HCT116 (cell line): Measurements from ENCODE around the gene PIWIL4. TPM values are rescaled to one million over a fixed set of nuclear protein-coding genes. Genes with fewer than 3 reads are reported as not detected.

Experiments used
- ATAC-seq: fragments of 200-7000 bp; cut with Tn5 transposase; 2 replicates; pipeline ENCODE4 v1.9.1; 2020; ENCODE audit warnings: mild to moderate bottlenecking, moderate library complexity
- BruUV-seq: library from RNA; stranded (reverse); fragments of 400-500 nt; replicated peaks from 2 replicates; lab custom pipeline; 2021; lab: Mats Ljungman, UMichigan
- CTCF ChIA-PET: fragments of 300-600 bp; sonication (Branson Sonifier 250); formaldehyde crosslinking; loops from one replicate; lab custom pipeline; 2021; ENCODE audit warnings: antibody characterized with exemption; lab: Charles Lee
- POLR2A ChIA-PET: fragments of 300-600, 350-600 bp; sonication (Branson Sonifier 250); formaldehyde crosslinking; loops from one replicate; lab custom pipeline; 2021; ENCODE audit warnings: antibody characterized with exemption; lab: Charles Lee
- RAD21 ChIA-PET, 2 experiments: fragments of 300-600 bp; sonication (Branson Sonifier 250); formaldehyde crosslinking; loops; one replicate each; lab custom pipeline; 2023; ENCODE audit warnings: low total read pairs in 2 of 2; ENCODE audit not compliant: uncharacterized antibody in 2 of 2, unreplicated experiment in 2 of 2, low non-redundant PET in 1 of 2; lab: Charles Lee
- DNase-seq: peaks from one replicate; pipeline ENCODE4 v3.0.0-alpha.2; 2010; ENCODE audit warnings: low read depth, low spot score
- H2AFZ ChIP-seq: fragments of 200-600 bp; shearing (Covaris generic), sonication (generic); 2 replicates; pipeline ENCODE4 v1.6.1; 2017; ENCODE audit warnings: low read depth, mixed run types, mixed read lengths, antibody characterized with exemption, low read length; ENCODE audit not compliant: poor library complexity, severe bottlenecking
- H3K27ac ChIP-seq: 2 replicates; pipeline ENCODE4 v1.5.1; 2012; ENCODE audit warnings: low read depth, low read length
- H3K27me3 ChIP-seq: fragments of 200-600 bp; sonication (generic); 2 replicates; pipeline ENCODE4 v1.6.1; 2016; ENCODE audit warnings: mixed run types, low read length, mixed read lengths; ENCODE audit not compliant: insufficient read depth
- H3K36me3 ChIP-seq, 2 experiments: fragments of 200-500 bp in 1 of 2; fragments of 200-600 bp in 1 of 2; sonication (Bioruptor generic) in 1 of 2; sonication (generic) in 1 of 2; 2 replicates each; pipeline versions ENCODE4 v1.5.1 to v1.6.1; 2014 to 2016; ENCODE audit warnings: low read length in 2 of 2, inconsistent platforms in 1 of 2, mixed read lengths in 1 of 2, mixed run types in 1 of 2; ENCODE audit not compliant: insufficient read depth in 2 of 2, control insufficient read depth in 1 of 2
- H3K4me1 ChIP-seq, 2 experiments: fragments of 200-600 bp in 1 of 2; sonication (generic) in 1 of 2; 2 replicates each; pipeline versions ENCODE4 v1.5.1 to v1.6.1; 2012 to 2017; ENCODE audit warnings: low read length in 2 of 2, inconsistent platforms in 1 of 2, mild to moderate bottlenecking in 1 of 2, mixed read lengths in 1 of 2, mixed run types in 1 of 2, moderate library complexity in 1 of 2; ENCODE audit not compliant: insufficient read depth in 2 of 2, control insufficient read depth in 1 of 2
- H3K4me2 ChIP-seq: fragments of 200-600 bp; sonication (generic); 2 replicates; pipeline ENCODE4 v1.6.1; 2017; ENCODE audit warnings: mixed run types, low read length, mixed read lengths
- H3K4me3 ChIP-seq, 2 experiments: fragments of 200-600 bp in 1 of 2; sonication (generic) in 1 of 2; replicated peaks in 1 of 2; 2 replicates each; pipeline ENCODE4 v1.5.1; 2011 to 2016; ENCODE audit warnings: low read length in 2 of 2, control low read depth in 1 of 2, low read depth in 1 of 2, mild to moderate bottlenecking in 1 of 2, mixed read lengths in 1 of 2, mixed run types in 1 of 2
- H3K79me2 ChIP-seq: fragments of 200-600 bp; sonication (generic); 2 replicates; pipeline ENCODE4 v1.6.1; 2017; ENCODE audit warnings: mild to moderate bottlenecking, mixed run types, low read length, moderate library complexity, mixed read lengths; ENCODE audit not compliant: insufficient read depth
- H3K9ac ChIP-seq: fragments of 200-600 bp; sonication (generic); 2 replicates; pipeline ENCODE4 v1.6.1; 2016; ENCODE audit warnings: low read length, mixed read lengths
- H3K9me2 ChIP-seq: fragments of 200-600 bp; sonication (generic), shearing (Covaris generic); 2 replicates; pipeline ENCODE4 v1.6.1; 2017; ENCODE audit warnings: mixed run types, mild to moderate bottlenecking, moderate library complexity; ENCODE audit not compliant: insufficient read depth
- H3K9me3 ChIP-seq, 2 experiments: fragments of 200-500 bp in 1 of 2; fragments of 200-600 bp in 1 of 2; sonication (Bioruptor generic) in 1 of 2; sonication (generic) in 1 of 2; 2 replicates each; pipeline ENCODE4 v1.6.1; 2014 to 2017; ENCODE audit warnings: low read length in 2 of 2, mixed read lengths in 2 of 2, inconsistent platforms in 1 of 2, low read depth in 1 of 2, mild to moderate bottlenecking in 1 of 2, mixed run types in 1 of 2, moderate library complexity in 1 of 2; ENCODE audit not compliant: control insufficient read depth in 1 of 2, insufficient read depth in 1 of 2
- H4K20me1 ChIP-seq: fragments of 200-600 bp; sonication (generic), shearing (Covaris generic); 2 replicates; pipeline ENCODE4 v1.6.1; 2017; ENCODE audit warnings: mixed run types, mild to moderate bottlenecking, moderate library complexity; ENCODE audit not compliant: insufficient read depth
- ATF3 ChIP-seq: IDR thresholded peaks from 2 replicates; pipeline ENCODE4 v1.6.1; 2012
- CBX3 ChIP-seq: IDR thresholded peaks from 2 replicates; pipeline ENCODE4 v1.6.1; 2012; ENCODE audit warnings: low read depth
- CEBPB ChIP-seq: IDR thresholded peaks from 2 replicates; pipeline ENCODE4 v1.6.1; 2012; ENCODE audit warnings: low read depth
- EGR1 ChIP-seq: IDR thresholded peaks from 2 replicates; pipeline ENCODE4 v1.6.1; 2012; ENCODE audit warnings: low read depth
- ELF1 ChIP-seq: IDR thresholded peaks from 2 replicates; pipeline ENCODE4 v1.6.1; 2012; ENCODE audit warnings: low read depth, borderline replicate concordance
- EZH2 ChIP-seq: fragments of 200-600 bp; sonication (generic); IDR thresholded peaks from 2 replicates; pipeline ENCODE4 v1.6.1; 2017; ENCODE audit warnings: antibody characterized with exemption, mixed run types
- EZH2phosphoT487 ChIP-seq: fragments of 200-600 bp; IDR thresholded peaks from 2 replicates; pipeline ENCODE4 v1.6.1; 2018; ENCODE audit warnings: antibody characterized with exemption, borderline replicate concordance
- FOSL1 ChIP-seq: IDR thresholded peaks from 2 replicates; pipeline ENCODE4 v1.6.1; 2012; ENCODE audit warnings: low read depth
- JUND ChIP-seq: IDR thresholded peaks from 2 replicates; pipeline ENCODE4 v1.6.1; 2012
- POLR2A ChIP-seq: IDR thresholded peaks from 2 replicates; pipeline ENCODE4 v1.7.0; 2011; ENCODE audit warnings: borderline replicate concordance; ENCODE audit not compliant: insufficient read depth, insufficient read length; ENCODE audit errors: extremely low read depth
- POLR2AphosphoS5 ChIP-seq: IDR thresholded peaks from 2 replicates; pipeline ENCODE4 v1.6.1; 2011; ENCODE audit warnings: mild to moderate bottlenecking, low read depth, low read length, moderate library complexity
- SIN3A ChIP-seq: IDR thresholded peaks from 2 replicates; pipeline ENCODE4 v1.6.1; 2012; ENCODE audit warnings: low read depth
- SP1 ChIP-seq: IDR thresholded peaks from 2 replicates; pipeline ENCODE4 v1.6.1; 2012; ENCODE audit warnings: low read depth
- SRF ChIP-seq: IDR thresholded peaks from 2 replicates; pipeline ENCODE4 v1.6.1; 2012; ENCODE audit warnings: low read depth
- TCF7L2 ChIP-seq: IDR thresholded peaks from 2 replicates; pipeline ENCODE4 v1.7.0; 2011; ENCODE audit warnings: borderline replicate concordance, inconsistent platforms; ENCODE audit not compliant: insufficient read depth, insufficient read length; ENCODE audit errors: extremely low read depth
- YY1 ChIP-seq: IDR thresholded peaks from 2 replicates; pipeline ENCODE4 v1.6.1; 2011; ENCODE audit warnings: low read length, low read depth, moderate library complexity, mild to moderate bottlenecking; ENCODE audit not compliant: insufficient replicate concordance; ENCODE audit errors: extremely low read depth
- ZFX ChIP-seq: fragments of 450-650 bp; IDR thresholded peaks from 2 replicates; pipeline ENCODE4 v1.6.1; 2017
- ZNF274 ChIP-seq: fragments of 200-500 bp; sonication (Bioruptor generic); IDR thresholded peaks from 2 replicates; pipeline ENCODE4 v1.6.1; 2014; ENCODE audit warnings: mild to moderate bottlenecking, low read depth, low read length, inconsistent platforms
- intact Hi-C: fragments of 100-400 bp; cut with micrococcal nuclease; formaldehyde crosslinking; loops from 2 replicates; pipeline ENCODE4 v1.10.0; 2022
- total RNA-seq: library from RNA; stranded (reverse); gene quantifications from one replicate; pipeline ENCODE4 v1.2.1, GENCODE V29; 2021; ENCODE audit not compliant: unreplicated experiment
- TF ChIP-seq, protein P1 (sequence below), 3 experiments: fragments of 200-600 bp in 1 of 3; sonication (generic) in 1 of 3; IDR thresholded peaks in 2 of 3; conservative IDR thresholded peaks in 1 of 3; 2 replicates each; pipeline ENCODE4 v1.5.1; 2012 to 2017; ENCODE audit warnings: low read depth in 2 of 3, low read length in 2 of 3, antibody characterized with exemption in 1 of 3, borderline replicate concordance in 1 of 3, control low read depth in 1 of 3, mild to moderate bottlenecking in 1 of 3, mixed read lengths in 1 of 3, mixed run types in 1 of 3, moderate library complexity in 1 of 3; ENCODE audit not compliant: insufficient read depth in 1 of 3
- TF ChIP-seq, protein P2 (sequence below): IDR thresholded peaks from 2 replicates; pipeline ENCODE4 v1.6.1; 2012

Gene PIWIL4
- total RNA-seq, 1 experiment from 2014 or later: 0.34 TPM

- no peak for DNase-seq
- no peaks in the 10 kb centered on the region for H4K20me1 ChIP-seq
- H3K79me2 ChIP-seq: no peaks in the 10 kb centered on the region
- no peaks in the 10 kb centered on the region for H3K36me3 ChIP-seq
- no peak overlapping the region for H2AFZ ChIP-seq
- H3K4me2 ChIP-seq: no peak overlapping the region
- no peak overlapping the region for H3K27ac ChIP-seq
- POLR2A ChIA-PET: no interaction called here
- H3K9ac ChIP-seq: no peak overlapping the region
- RAD21 ChIA-PET: no interaction called here
- H3K27me3 ChIP-seq: no peaks in the 10 kb centered on the region
- no peak overlapping the region for H3K4me3 ChIP-seq
- CTCF ChIA-PET: no interaction called here
- H3K4me1 ChIP-seq: peaks cover 2 to 14% of the 10 kb centered on the region in 2 experiments; a peak in 3 of 4 replicates
- H3K9me3 ChIP-seq: no peaks in the 10 kb centered on the region
- no peaks in the 10 kb centered on the region for H3K9me2 ChIP-seq
- no TSS peak for BruUV-seq
- intact Hi-C loops: no loop called here
- no peak for ATAC-seq
- TF ChIP-seq EGR1 (no peak), EZH2phosphoT487 (no peak), SIN3A (no peak), ZNF274 (no peak), EZH2 (no peak), ATF3 (no peak), CBX3 (no peak), CEBPB (no peak), TCF7L2 (no peak), ZFX (no peak)
These were observed 7.8 kb upstream of the PIWIL4 start for GRCh38 chr11:94559361-94559760.

- CTCF ChIA-PET: no interaction called here
- no peak for TF ChIP-seq TCF7L2
- TF ChIP-seq SP1: no peak
- TF ChIP-seq CBX3: no peak
- no peak for TF ChIP-seq ZFX
- no peak for TF ChIP-seq ELF1
- no peak for TF ChIP-seq ZNF274
- no peak for TF ChIP-seq JUND
- TF ChIP-seq SIN3A: no peak
- TF ChIP-seq FOSL1: no peak
- TF ChIP-seq EGR1: no peak
- no peak for TF ChIP-seq SRF
- TF ChIP-seq YY1: no peak
- TF ChIP-seq, protein P1, sequence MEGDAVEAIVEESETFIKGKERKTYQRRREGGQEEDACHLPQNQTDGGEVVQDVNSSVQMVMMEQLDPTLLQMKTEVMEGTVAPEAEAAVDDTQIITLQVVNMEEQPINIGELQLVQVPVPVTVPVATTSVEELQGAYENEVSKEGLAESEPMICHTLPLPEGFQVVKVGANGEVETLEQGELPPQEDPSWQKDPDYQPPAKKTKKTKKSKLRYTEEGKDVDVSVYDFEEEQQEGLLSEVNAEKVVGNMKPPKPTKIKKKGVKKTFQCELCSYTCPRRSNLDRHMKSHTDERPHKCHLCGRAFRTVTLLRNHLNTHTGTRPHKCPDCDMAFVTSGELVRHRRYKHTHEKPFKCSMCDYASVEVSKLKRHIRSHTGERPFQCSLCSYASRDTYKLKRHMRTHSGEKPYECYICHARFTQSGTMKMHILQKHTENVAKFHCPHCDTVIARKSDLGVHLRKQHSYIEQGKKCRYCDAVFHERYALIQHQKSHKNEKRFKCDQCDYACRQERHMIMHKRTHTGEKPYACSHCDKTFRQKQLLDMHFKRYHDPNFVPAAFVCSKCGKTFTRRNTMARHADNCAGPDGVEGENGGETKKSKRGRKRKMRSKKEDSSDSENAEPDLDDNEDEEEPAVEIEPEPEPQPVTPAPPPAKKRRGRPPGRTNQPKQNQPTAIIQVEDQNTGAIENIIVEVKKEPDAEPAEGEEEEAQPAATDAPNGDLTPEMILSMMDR (IDR thresholded peaks at IDR 0.05 in 2 of 3, conservative IDR thresholded peaks at IDR 0.05 in 1 of 3; ENCODE audit: borderline replicate concordance in 1 of 3, insufficient read depth in 1 of 3, low read depth in 2 of 3, low read length in 2 of 3): no peak
- TF ChIP-seq POLR2AphosphoS5: no peak
- no peak for TF ChIP-seq POLR2A
- TF ChIP-seq, protein P2, sequence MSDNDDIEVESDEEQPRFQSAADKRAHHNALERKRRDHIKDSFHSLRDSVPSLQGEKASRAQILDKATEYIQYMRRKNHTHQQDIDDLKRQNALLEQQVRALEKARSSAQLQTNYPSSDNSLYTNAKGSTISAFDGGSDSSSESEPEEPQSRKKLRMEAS: no peak
These were observed 6.3 kb upstream of the PIWIL4 start for GRCh38 chr11:94560834-94561233.

More at GRCh38 chr11:94560834-94561233, 6.3 kb upstream of the PIWIL4 start:
- intact Hi-C loops: no loop called here
- ATAC-seq (no peak), DNase-seq (no peak)
- H3K27me3 ChIP-seq: no peaks in the 10 kb centered on the region
- H2AFZ ChIP-seq: no peak overlapping the region
- no peak overlapping the region for H3K27ac ChIP-seq
- H3K9me3 ChIP-seq: no peaks in the 10 kb centered on the region
- no peak overlapping the region for H3K4me2 ChIP-seq
- H3K4me1 ChIP-seq: peaks cover 2 to 14% of the 10 kb centered on the region in 2 experiments; a peak in 3 of 4 replicates
- no peaks in the 10 kb centered on the region for H3K36me3 ChIP-seq
- no TSS peak for BruUV-seq
- no peaks in the 10 kb centered on the region for H4K20me1 ChIP-seq
- no peak overlapping the region for H3K4me3 ChIP-seq
- RAD21 ChIA-PET: no interaction called here
- no peaks in the 10 kb centered on the region for H3K9me2 ChIP-seq
- POLR2A ChIA-PET: no interaction called here
- H3K79me2 ChIP-seq: no peaks in the 10 kb centered on the region
- no peak overlapping the region for H3K9ac ChIP-seq
